NCI-H1436 (cell line): ENCODE data around the gene WDPCP.
A peak's percentile ranks its signal among the peaks of the same experiment; 100 is the strongest.
"Not testable (repeated sequence)": the region's sequence is repeated elsewhere in the genome, so short reads cannot be mapped to it uniquely, and the experiment has no call there.

Experiments used
- DNase-seq: peaks from one replicate; lab custom pipeline; 2025; lab: John Stamatoyannopoulos, UW

Gene WDPCP

DNA sequence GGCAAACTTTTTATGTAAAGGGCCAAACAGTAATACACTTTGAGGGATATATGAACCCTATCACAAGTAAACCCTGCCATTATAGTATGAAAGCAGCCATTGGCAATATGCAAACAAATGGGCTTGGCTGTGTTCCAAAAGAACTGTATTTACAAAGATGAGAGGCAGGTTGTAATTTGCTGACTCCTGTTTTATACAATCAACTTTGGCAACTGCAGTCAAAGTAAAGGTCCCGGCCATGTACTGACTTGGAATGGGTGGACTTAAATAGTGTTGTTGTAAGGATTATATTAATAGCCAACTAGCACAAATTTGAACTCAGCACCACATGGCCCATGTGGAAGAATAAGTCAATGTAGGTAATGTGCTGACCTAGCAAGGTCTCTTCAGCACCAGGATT, 223.4 kb downstream of the WDPCP start:
- peak; percentile 76 for DNase-seq

DNA sequence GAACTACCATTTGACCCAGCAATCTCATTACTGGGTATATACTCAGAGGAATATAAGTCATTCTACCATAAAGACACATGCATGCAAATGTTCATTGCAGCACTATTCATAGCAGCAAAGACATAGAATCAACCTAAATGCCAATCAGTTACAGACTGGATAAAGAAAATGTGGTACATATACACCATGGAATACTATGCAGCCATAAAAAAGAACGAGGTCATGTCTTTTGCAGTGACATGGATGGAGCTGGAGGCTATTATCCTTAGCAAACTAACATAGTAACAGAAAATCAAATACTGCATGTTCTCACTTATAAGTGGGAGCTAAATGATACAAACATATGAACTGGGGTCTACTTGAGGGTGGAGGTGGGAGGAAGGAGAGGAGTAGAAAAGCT, 230.6 kb downstream of the WDPCP start:
- DNase-seq, result not testable (repeated sequence)

DNA sequence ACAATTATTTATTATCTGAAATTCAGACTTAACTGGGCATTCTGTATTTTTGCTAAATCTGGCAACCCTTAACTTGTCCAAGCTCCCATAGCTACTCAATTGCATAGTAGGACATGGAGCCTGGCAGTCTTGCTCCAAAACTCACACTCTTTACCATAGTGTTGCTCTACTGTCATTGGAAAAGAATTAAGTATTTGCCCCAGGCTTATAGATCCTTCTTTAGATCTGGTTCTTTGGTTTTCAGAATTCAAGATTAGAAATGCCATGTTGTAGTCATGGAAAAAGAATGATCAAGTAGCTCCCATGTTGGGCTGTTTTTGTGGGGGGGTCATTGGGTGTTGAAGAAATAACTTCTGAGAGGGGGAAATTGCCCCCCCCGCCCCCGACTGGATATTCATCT, 240.9 kb downstream of the WDPCP start:
- no peak for DNase-seq

DNA sequence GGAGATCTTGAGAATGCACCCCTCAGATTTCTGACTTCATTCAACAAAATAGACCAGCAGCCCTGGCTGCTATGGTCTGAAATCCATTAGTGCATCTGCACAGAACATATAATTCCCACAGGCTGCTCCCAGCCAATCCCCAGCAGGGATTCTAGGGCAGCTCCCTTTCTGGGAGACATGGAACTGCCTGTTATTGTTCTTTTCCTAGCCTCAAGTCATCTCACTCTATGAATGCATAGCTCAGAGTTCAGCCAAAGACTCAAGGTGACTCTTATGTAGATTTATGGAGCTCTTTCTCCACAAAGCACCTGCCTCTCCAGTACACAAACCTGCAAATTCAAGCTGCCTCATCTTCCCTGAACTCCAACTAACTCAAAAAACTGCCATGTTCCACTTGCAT, 241.9 kb downstream of the WDPCP start:
- DNase-seq, result no peak

DNA sequence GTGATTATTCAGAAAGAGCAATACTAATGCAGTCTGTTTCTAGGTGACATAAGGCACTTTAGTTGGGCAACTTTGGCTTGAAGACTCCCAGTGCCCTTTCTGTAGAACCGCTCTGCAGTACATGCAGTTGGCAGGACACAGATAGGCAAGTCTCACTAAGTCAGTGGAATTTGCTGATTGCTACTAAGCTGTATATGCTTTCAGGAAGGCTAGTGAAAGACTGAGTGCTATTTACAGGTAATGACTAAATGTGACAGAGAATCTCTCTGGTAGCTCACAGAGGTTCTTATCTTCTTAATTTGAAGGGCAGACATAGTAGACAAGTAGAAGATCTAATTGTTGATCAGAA, 243.0 kb downstream of the WDPCP start:
- DNase-seq, result no peak

DNA sequence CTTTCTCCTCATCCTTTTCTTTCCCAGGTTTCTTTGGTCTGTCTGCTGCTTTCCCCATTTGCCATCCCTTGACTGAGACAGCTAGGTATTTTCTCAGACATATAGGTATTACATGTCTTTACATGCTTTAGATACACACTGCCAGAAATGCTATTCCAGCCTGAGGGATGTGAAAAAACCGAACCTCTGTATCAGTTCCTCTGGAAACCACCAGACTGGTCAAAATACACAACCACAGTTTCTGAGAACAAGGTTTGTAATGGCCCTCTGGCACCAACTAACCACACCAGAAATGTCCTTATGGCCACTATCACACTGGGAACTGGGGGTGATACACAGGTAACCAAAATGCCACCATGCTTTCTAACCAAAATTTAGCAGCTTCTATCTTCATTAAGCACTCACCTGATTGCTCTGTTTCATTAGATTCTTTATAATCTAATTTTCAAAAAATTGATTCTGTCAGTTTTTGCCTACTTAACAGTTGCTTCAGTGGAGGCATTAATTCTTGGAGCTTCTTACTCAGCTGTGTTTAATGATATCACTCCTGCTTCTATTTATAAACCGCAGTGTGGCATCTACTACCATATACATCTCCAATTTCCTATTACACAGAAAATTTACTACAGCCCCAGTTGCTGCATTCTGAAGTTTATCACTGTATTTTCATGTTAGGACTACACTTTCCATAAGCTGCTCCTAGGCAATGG, 243.5 kb downstream of the WDPCP start:
- no peak for DNase-seq

DNA sequence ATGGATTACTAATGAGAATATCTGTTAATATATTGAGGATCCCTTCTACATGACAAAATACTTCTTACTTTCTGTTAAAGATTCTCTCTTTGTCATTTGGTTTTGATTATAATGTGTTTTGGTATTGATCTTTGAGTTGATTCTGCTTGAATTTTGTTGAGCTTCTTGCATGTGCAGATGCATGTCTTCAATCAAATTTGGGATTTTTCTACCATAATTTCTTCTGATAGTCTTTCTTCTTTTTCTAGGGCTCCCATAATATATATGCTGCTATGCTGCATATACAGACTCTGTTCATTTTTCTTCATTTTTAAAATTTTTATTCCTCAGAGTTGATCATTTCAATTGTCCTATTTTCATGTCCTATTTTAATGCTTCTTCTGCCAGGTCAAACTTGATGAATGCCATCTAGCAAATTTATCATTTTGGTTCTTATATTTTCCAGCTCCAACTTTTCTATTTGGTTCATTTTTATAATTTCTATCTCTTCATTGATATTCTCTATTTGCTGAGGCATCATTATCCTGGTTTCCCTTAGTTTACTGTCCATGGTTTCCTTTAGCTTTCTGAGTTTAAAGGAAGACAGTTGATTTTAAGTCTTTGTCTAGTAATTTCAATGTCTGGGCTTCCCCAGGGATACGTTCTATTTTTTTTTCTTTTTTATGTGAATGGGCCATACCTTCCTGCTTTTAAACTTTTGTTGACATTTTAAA, 244.7 kb downstream of the WDPCP start:
- DNase-seq, result no peak

DNA sequence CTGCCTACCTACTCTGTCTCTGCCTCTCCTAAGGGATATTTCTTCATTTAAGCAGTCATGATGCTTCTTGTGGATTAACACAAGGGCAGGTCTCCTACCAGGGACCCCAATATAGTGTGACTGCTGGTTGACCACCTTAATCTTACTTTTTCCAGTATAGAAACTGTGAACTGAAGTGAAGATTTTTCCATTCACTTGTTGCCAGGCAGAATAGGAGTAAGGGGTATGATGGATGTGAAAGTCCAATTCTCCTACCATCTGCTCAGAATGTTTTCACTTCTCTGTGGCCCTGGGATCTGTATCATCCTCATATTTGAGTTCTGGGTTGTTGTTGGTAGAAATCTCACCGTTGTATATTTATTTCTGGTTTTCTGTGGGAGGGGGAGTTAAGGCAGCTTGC, 247.8 kb downstream of the WDPCP start:
- DNase-seq, result no peak

DNA sequence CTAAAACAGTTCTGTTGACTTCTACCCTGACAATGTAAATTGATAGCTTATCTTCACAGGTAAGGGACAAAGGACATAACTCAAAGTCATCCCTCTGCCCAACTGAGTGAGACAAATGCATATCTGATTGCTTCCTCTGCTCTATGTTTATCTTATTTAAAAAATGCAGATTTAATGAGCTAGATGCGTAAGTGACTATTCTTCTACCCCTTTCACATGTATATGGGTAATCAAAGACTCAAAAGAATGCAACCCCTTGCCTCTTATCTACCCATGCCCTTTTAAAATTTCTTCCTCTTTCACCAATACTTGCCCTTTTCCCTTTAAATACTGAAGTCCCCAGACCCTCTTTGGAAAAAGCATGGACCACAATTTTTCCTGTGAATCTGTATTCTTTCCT, 253.4 kb downstream of the WDPCP start:
- no peak for DNase-seq

DNA sequence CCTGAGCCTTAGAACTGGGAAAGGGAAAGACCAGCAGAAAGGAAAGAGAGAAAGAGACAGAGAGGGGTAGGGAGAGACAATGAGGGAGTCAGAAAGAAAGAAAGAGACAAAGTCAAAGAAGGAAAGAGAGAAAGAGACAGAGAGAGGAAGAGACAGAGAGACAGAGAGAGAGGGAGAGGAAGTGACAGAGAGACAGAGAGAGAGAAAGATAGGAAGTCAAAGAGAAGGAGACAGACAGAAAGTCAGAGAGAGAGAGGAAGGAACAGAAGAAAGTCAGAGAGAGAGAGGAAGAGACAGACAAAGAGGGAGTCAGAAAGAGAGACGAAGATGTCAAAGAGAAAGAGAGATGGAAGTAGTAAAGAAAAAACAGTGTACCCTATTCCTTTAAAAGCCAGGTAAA, 261.8 kb downstream of the WDPCP start:
- no peak for DNase-seq

DNA sequence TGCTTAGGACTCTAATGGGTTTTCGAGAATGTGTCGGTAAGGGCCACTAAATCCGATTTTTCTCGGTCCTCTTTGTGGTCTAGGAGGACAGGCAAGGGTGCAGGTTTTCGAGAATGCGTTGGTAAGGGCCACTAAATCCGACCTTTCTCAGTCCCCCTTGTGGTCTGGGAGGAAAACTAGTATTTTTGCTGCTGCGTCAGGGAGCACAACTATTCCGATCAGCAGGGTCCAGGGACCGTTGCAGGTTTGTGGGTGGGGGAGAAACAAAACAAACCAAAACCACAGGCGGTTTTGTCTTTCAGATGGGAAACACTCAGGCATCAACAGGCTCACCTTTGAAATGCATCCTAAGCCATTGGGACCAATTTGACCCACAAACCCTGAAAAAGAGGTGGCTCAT, 264.6 kb downstream of the WDPCP start:
- DNase-seq, result not testable (repeated sequence)

DNA sequence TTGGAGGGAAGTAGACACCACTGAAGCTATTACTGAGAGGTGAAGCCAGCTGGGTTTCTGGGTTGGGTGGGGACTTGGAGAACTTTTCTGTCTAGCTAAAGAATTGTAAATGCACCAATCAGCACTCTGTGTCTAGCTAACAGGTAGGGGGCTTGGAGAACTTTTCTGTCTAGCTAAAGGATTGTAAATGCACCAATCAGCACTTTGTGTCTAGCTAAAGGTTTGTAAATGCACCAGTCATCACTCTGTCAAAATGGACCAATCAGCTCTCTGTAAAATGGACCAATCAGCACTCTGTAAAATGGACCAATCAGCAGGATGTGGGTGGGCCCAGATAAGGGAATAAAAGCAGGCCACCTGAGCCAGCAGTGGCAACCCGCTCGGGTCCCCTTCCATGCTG, 266.3 kb downstream of the WDPCP start:
- DNase-seq, result not testable (repeated sequence)

DNA sequence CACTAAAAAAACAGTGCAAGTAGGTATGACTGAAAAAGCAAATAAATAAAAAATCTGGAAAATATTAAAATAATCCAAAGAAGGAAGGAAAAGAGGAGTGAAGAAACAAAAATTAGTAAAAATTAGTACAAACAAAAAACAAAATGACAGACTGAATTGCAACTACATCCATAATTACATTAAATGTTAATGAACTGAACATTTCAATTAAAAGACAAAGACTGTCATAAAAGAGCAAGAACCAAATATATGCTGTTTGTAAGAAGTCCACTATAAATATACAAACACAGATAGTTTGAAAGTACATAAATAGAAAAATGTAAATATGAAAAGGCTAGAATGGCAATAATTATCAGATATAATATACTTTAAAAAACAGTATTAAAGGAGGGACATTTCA, 267.6 kb downstream of the WDPCP start:
- DNase-seq, result no peak

DNA sequence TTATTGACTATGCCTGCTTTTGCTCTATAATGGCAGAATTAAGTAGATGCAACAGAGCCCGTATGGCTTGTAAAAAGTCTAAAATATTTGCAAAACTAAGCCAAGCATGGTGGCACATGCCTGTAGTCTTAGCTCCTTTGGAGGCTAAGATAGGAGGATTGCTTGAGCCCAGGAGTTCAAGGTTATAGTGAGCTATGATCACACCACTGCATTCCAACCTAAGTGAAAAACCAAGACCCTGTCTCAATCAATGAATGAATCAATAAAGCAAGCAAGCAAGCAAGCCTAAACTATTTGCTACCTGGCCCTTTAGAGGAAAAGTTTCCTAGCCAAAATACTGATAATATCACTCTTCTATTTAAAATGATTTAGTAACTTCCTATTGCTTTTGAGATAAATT, 277.7 kb downstream of the WDPCP start:
- DNase-seq, result no peak

DNA sequence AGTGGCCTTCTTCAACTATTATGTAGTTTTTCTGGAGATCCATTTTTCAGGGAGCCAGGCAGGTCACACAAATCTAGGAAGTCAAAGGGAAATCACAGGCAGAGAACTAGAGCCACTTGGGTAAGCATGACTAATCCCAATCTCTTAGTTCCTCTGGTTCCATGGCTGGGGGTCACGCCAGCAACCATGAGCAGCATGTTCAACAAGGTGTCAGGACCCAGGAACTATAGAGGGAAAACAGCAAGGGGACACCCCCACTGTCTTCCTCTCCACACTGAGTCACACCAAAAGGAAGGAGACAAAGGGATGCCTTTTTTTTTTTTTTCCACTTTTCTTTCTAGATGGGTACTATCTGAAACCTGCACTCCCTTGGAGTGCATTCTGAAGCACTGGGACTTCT, 286.8 kb downstream of the WDPCP start:
- DNase-seq, result no peak

DNA sequence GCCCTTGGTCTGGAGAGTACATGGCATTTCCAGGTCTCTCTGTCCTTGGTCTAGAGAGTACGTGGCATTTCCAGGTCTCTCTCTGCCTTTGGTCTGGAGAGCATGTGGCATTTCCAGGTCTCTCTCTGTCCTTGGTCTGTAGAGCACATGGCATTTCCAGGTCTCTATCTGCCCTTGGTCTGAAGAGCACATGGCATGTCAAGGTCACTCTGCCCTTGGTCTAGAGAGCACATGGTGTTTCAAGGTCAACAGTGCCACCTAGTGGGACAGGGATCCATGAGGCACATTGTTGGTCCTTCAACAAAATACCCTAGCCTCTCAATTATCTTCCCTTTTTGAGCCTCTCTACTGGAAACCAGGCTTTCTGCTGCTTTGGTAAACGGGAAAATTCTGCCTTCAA, 287.4 kb downstream of the WDPCP start:
- no peak for DNase-seq

DNA sequence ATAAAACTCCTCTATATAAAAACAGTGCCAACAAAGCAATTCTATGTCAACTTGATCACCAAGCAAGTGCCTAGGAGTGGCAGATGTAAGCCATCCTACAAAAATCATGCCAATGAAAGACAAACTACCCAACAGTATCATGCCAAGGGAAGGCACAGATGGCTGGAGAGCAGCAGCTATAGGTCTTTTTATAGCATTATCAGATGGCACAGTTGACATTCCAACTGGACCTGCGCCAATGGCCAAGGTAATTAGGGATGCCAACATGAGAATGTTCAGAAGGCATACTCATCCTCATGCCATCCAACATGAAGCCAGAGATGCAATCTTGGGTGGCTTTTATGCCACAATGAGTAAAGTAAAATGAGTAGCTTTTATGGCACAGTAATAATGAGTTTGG, 300.3 kb downstream of the WDPCP start:
- DNase-seq, result no peak

DNA sequence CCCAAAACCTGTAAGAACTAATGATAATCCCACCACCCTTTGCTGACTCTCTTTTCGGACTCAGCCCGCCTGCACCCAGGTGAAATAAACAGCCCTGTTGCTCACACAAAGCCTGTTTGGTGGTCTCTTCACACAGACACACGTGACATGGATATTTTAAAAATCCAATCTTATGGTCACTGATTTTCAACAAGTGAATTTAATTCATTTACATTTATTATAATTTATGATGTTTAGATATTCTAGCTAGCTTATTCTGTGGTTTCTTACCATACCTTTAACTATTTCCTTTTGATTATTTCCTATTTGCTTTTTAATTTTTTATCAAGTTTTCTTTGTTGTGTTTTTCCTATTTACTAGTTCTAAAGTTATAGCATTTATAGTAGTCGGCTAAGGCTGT, 301.8 kb downstream of the WDPCP start:
- not testable (repeated sequence) for DNase-seq

DNA sequence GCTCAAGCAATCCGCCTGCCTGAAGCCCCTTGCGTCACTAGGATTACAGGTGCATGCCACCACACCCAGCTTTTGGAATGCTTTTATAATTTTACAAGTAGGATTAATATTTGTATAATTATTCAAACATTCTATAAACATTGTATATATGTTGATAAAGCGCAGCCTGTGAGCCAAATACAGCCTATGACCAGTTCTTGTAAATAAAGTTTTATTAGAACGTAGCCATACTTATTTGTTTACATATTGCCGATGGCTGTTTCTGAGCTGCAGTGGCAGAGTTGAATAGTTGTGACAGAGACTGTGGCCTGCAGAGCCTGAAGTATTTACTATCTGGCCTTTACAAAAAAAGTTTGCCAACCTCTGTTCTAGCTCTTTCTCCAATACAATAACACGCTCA, 305.0 kb downstream of the WDPCP start:
- no peak for DNase-seq

DNA sequence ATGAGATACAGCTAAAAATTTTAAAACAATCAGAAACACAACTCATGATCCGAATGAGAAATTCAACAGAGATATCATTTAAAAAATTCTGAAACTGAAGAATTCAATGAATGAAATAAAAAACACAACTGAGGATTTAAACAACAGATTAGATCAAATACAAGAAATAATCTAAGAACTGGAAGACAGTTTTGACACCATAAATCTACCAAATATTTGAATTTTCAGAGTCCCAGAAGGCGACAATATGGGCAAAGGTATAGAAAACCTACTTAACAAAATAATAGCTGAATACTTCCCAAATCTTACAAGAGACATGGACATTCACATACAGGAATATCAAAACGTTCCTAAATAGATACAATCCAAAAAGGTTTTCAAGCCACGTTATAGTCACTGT, 315.7 kb downstream of the WDPCP start:
- no peak for DNase-seq

DNA sequence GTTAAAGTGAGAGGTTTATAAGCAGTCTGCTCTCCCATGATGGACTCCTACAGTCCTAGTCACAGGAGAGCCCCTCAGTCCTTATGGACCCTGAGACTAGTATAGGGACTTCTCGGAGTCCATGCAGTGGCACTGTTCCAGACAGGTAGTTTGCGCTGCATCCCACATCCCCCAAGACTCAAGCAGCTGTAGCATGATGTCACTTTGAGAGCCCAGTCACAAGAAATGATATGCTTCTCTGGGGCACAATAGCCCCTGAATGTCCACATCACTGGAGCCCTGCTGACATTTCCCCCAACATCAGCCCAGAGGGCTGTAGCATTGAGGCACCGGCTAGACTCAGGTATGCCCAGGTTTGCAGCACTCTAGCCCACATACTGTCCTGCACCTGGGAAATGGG, 317.6 kb downstream of the WDPCP start:
- DNase-seq, result no peak

DNA sequence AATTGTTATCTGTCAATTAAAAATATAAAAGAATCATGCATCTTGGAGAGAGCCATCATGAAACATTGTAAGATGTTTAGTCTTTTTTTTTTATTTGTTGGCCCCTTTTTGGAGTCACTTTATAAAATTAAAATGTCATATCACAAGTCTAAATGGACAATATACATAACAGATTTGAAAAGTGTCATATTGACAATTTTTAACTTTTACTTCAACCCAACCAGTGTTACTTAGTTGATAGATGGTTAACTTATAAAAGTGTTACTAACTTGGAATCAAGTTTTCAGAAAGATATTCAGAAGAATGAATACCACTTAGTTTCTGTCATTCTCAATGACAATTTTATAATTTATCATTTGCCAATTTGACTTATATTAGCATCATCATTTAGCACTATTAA, 319.3 kb downstream of the WDPCP start:
- DNase-seq, result no peak

DNA sequence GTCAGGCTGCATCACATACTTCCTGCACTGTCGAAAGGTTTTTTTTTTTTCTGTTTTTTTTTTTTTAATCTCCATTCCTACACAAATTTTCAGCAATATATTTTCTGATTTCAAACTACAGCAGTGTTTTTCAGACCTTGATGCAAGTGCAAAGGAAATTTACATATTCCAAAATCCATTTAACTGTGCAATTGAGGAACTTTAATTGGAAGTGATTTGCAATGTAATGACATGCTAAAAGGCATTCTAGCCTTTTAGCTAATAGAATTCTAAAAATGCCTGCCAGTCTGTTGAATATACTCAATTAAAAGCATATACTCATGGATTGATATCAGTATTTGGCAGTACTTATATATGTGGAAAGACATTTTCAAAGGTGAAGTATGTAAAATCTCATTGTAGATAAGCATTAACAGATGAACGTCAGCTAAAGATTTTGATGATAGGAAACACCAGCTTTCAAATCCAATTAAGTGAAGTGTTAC, 327.1 kb downstream of the WDPCP start:
- peak; percentile 5 for DNase-seq

DNA sequence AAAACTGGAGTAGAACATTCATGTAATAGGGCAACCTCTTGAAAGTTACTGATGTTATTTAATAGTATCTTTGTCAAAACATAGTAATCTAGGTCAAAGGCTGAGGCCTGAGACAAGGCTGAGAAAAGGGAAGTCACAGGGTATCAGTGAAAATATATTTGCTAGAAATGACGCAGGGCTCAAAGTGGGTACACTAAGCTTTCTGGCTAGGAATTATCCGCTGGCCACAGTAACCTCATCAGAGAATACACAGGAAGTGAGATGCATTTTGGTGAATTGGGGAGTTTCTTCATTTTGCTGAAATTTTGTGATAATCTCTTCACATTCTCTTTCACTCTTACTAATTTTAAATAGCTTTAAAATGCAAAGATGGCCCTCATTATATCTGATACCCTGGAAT, 330.8 kb downstream of the WDPCP start:
- no peak for DNase-seq
